Gastroesophageal sphincter (tissue), 3 donors: Measurements from ENCODE around the gene CEP152.

Source experiments
- CTCF ChIP-seq, 4 experiments: fragments of 200-600 bp in 2 of 4; fragments of 450-650 bp in 2 of 4; sonication (generic) in 1 of 4; IDR thresholded peaks; one replicate each; pipeline ENCODE4 v1.5.1; 2017 to 2019; ENCODE audit warnings: antibody characterized with exemption in 4 of 4, mild to moderate bottlenecking in 2 of 4, moderate library complexity in 2 of 4
- EP300 ChIP-seq: sonication (generic); formaldehyde crosslinking; IDR thresholded peaks from one replicate; pipeline ENCODE4 v1.6.1; 2017; ENCODE audit warnings: antibody characterized with exemption, mild to moderate bottlenecking
- POLR2A ChIP-seq, 2 donors: fragments of 450-650 bp; IDR thresholded peaks; one replicate each; pipeline ENCODE4 v1.6.1; 2017; ENCODE audit warnings: antibody characterized with exemption in 2 of 2, mild to moderate bottlenecking in 2 of 2, moderate library complexity in 1 of 2
- POLR2AphosphoS5 ChIP-seq: sonication (generic); formaldehyde crosslinking; IDR thresholded peaks from one replicate; pipeline ENCODE4 v1.6.1; 2017; ENCODE audit warnings: antibody characterized with exemption

DNA sequence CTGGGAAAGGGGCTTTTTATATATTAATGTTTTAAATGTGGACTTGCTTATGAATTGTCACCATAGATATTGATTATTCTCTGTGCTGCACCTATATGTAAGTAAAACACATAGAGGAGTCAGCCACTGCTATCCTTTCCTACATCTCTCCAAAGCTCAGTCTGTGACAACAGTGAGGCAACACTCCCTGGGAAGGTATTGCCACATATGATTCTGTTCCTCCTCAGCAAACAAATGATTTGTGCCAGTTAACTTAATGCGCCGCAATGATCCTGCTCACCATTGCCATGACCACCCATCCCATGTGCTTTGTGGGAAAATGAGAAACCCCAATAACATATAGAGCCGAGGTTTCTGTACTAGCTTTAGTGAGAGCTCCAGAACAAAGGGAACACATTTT, 90.2 kb downstream of the CEP152 start:
- TF ChIP-seq CTCF (IDR thresholded peaks at IDR 0.05) = no peak
- TF ChIP-seq POLR2A (IDR thresholded peaks at IDR 0.05) = no peak
- no peak for TF ChIP-seq POLR2AphosphoS5
- TF ChIP-seq EP300 = no peak
